HG02852 (cell line): ENCODE data around the gene CTSS.
"Not testable (repeated sequence)": the region's sequence is repeated elsewhere in the genome, so short reads cannot be mapped to it uniquely, and the experiment has no call there.

Experiments
- ATAC-seq: cut with Tn5 transposase; IDR thresholded peaks from one replicate; pipeline ENCODE4 v1.9.1; 2021; ENCODE audit warnings: mild to moderate bottlenecking, moderate library complexity; ENCODE audit not compliant: unreplicated experiment

The CTSS gene

GRCh38 chr1:150775931-150776505 is 10.4 kb upstream of the CTSS start:
- not testable (repeated sequence) for ATAC-seq

DNA sequence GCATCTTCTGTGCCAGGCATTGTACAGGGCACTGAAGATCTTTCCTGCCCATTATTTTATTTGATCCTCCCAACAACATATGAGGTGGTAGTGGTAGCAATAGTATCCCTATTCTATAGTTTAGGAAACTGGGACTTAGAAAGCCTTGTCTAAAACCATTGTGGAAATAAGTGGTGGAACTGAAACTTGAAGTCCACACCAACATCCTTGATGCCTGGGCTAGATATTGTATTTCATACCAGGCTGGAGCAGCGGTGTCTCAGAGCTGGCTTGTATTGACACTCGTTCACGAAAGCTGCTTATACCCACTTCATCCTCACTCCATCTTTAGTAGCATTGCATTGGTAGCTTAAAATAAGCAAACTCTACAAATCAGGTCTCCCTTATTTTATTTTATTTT is 9.7 kb upstream of the CTSS start:
- ATAC-seq: no peak

DNA sequence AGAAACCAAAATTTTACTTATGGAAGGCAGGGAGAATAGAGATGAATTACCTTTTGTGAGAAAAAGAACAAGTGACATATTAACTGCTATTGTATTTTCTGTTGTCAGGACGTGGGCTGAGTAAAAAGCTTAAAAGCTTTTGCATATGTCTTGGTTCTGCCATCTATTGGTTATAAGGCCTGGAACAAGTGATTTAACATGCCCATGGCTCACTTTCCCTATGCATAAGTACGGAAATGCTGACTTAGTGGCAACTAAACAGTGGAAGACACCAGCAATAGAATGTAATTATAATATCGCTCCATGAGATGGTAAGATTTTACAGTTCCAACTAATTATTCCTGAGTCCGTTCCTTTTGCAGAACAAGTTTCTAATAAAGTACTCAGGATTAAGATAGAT is 6.7 kb upstream of the CTSS start:
- ATAC-seq: no peak

GRCh38 chr1:150767704-150768103 is 2.1 kb upstream of the CTSS start:
- ATAC-seq: not testable (repeated sequence)

- ATAC-seq: not testable (repeated sequence)
Measured at GRCh38 chr1:150765977-150766301, 361 bp upstream of the CTSS start.

DNA sequence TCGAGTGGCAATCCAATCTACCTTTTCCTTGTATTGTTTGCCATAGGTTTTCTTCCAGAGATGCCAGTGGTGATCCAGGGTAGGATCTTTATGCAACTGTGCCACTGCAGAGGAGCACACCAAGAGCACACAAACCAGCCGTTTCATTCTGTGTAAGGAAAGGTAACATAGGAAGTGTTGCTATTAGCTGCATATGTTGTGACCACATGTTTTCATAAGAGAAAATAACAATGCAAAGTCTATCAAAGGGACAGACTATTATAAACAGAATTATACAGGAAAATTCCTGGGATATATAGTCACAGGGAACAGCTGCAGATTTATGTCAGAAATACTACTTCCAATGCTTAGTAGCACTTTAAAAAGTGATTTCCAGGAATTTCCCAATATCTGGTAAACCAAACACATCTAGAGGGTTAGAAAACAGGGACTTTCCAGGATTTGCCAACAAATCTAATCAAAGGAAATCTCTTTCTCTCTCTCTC is 919 bp downstream of the CTSS start:
- no peak for ATAC-seq

GRCh38 chr1:150763018-150763417 is 2.6 kb downstream of the CTSS start:
- no peak for ATAC-seq

- ATAC-seq: no peak
Measured at GRCh38 chr1:150762552-150762951, 3.0 kb downstream of the CTSS start.

DNA sequence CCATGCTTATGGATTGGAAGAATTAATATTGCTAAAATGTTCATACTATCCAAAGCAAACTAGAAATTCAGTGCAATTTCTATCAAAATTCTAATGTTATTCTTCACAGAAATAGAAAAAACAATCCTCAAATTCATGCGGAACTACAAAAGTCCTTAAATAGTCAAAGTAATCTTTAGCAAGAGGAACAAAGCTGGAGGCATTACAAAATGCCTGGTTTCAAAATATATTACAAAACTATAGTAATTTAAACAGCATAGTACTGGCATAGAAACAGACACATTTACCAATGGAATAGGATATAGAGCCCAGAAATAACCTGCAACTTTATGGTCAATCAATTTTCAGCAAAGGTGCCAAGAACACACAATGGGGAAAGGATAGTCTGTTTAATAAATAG is 3.8 kb downstream of the CTSS start:
- no peak for ATAC-seq

DNA sequence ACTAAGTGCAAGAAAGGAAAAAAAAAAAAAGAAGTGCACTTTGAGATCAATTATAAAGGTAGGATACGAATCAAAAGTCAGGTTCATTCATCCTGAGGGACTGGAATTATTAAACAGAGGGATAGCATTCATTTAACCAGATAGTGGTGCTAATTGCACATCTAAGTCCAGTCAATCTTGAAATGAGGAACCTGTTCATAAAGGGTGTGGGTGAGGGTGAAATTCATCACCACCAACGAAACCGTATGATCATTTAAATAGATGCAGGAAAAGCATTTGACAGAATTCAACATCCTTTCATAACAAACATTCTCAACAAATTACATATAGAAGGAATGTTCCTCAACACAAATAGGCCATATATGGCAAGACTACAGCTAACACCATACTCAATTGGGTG is 5.6 kb downstream of the CTSS start:
- no peak for ATAC-seq

DNA sequence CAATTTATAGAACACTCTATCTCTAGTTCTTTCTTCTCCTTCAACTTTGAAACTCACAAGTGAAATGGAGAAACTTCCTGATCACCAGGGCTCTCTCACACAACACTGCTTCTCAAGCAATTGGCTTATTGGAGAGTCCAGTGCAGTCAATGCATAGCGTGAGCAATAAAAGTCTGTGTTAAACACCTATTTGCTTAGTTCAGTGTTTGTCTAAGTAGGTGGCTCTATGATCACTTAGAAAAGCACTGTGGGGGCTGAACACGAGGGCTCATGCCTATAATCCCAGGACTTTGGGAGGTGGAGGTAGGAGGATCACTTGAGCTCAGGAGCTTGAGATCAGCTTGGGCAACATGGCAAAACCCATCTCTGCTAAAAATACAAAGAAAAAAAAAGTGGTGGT is 12.2 kb downstream of the CTSS start:
- ATAC-seq: no peak

DNA sequence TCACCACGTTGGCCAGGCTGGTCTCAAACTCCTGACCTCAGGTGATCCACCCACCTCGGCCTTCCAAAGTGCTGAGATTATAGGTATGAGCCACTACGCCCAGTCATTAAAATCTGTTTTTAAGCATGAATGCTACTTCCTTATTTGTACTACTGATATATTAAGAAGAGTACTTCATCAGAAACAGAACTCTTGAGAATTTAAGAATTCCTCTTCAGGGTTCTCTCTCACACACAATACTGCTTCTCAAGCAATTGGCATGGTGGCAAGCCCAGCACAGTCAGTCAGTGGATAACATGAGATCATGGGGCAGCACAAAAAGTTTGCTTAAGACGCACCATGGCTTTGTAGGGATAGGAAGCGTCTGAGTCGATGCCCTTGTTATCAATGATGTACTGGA is 14.1 kb downstream of the CTSS start:
- no peak for ATAC-seq

DNA sequence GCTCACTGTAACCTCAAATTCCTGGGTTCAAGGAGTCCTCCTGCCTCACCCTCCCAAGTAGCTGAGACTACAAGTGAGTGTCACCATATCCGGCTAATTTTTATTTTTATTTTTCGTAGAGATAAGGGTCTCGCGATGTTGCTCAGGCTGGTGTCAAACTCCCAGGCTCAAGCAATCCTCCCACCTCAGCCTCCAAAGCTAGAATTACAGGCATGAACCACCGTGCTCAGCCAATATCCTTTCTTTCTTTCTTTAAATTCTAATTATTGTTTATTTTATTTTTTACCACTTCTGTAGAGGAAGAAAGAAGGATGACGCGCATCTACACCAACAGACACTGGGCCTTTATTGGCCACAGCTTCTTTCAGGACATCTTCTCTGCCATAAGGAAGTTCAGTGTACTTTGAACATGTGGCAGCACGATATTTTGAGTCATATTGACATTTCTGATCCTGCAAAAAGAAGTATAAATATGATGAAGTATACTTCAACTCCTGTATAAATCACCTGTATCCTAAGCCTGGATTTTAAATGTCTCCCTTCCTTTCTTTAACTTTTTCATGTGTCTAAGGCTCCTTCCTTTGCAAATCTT is 15.8 kb downstream of the CTSS start:
- ATAC-seq: no peak

DNA sequence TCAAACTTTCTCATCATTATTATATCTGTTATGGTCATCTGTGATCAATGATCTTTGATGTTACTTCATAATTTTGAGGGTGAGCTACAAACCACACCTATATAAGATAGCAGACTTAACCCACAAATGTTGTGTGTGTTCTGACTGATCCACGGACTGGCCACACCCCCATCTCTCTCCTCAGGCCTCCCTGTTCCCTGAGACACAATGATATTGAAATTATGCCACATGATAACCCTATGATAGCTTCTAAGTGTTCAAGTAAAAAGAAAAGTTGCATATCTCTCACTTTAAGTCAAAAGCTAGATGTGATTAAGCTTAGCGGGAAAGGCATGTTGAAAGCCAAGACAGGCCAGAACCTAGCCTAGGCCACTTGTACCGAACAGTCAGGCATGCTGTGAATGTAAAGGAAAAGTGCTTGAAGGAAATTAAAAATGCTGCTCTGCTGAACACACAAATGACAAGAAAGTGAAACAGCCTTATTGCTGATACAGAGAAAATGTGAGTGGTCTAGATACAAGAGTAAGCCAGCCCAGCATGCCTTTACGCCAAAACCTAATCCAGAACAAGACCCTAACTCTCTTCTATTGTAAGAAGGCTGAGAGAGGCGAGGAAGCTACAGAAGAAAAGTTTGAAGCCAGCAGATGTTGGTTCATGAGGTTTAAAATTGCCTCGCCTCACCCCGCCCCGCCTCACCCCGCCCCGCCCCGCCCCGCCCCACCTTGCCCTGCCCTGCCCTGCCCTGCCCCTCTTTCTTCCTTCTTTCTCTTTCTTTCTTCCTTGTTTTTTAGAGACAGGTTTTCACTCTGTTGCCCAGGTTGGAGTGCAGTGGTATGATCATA is 16.5 kb downstream of the CTSS start:
- no peak for ATAC-seq

DNA sequence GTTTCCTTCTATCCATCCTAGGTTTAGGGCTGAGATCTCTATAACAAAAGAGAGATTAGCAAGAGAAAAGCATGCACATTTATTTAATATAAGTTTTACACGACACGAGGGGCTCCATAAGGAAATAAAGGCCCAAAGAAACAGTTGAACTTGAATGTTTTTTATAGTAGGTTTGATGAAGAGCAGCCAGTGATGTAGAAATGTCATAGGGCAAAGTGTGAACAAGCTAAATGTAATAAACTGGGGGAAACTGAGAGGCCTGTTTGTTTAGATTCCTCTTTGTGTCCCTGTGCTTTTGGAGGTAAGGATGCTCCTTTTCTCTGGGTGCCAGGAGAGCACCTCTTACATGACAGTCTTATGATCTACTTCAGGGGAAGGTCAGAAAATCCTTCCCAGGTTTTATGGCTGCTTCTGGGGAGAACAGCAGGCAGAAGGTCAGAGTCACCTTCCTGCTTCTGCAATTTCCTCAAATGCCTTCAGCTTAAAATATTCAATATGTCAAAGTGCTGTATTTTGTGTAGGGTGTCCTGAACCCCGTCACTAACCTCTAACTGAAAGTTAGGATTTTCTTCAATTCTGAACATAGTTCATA is 35.4 kb downstream of the CTSS start:
- no peak for ATAC-seq

DNA sequence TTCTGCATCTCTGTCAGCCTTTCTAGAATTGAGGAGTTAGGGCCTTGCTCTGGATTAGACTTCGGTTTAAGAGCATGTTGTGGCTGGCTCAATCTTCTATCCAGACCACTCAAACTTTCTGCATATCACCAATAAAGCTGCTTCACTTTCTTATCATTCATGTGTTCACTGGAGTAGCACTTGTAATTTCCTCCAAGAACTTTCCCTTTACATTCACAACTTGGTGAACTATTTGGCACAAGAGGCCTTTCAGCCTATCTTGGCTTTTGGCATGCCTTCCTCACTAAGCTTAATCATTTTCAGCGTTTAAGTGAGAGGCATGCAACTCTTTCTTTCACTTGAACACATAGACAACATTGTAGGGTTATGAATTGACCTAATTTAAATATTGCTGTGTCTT is 41.2 kb downstream of the CTSS start:
- no peak for ATAC-seq

DNA sequence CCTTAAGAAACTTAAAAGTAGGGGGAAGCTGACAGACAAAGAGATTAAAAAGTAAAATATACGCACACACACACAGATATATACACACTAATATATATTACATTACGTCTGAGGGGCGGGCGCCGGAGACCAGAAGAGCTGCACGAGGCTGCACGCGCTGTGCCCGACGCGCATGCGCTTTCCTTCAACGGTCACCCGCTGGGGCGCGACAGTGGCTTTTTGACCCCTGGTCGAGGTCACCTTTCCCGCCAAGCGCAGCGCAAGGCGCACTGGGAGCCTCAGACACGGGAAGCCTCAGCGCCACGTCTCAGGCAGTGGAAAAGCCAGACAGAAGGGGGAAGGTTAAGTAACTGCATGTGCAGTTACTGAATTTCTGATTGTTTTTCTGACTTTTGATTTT is 44.9 kb downstream of the CTSS start, which contains the start of gene HORMAD1:
TSS of gene HORMAD1 (minus strand) at position 193 of the 400 bp plus-strand sequence. CDS start 1,390 bp downstream, outside the sequence.
- no peak for ATAC-seq

GRCh38 chr1:150720098-150720497 is 45.5 kb downstream of the CTSS start:
- no peak for ATAC-seq

DNA sequence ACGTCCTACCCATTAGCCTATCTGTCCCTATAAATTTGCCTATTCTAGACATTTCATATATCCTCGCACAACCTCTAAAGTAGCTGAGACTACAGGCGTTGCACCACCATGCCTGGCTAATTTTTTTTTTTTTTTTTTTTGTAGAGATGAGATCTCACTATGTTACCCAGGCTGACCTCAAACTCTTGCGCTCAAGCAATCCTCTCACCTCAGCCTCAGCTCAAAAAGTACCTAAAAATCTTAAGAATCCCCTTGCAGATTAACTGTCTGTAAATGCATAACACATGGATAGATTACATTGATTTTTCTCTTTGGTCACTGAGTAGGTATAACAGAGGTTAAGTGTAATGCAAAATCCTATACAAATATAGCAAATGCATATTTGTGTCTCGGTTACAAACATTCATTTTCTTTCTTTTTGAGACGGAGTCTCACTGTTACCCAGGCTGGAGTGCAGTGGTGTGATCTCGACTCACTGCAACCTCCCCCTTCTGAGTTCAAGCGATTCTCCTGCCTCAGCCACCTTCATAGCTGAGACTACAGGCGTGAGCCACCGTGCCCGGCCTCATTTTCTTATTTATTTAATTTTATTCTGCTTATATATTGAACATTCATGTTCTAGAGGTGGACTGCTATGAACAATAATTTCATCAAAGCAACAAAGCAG is 47.2 kb downstream of the CTSS start:
- ATAC-seq: no peak

- not testable (repeated sequence) for ATAC-seq
Measured at GRCh38 chr1:150709031-150709430, 56.5 kb downstream of the CTSS start.

DNA sequence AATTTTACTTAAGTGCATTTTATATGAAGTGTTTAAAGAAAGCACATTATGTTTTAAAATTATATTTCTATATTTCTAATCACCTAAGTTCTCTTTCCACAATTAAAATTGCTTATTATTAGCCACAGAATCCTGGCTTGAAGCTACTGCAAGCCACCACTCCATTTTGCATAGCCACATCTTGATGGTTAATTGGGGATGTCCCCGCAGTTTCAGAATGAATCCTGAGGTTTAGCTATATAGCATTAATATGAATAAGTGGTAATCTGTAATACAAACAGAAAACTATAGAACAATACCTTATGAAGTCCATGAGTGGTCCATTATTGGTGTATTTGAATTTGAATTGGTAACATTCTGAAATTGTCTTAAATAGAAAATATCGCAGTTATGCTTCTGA is 57.0 kb downstream of the CTSS start:
- peak; percentile 81 for ATAC-seq
